GM18951 (cell line): ENCODE measurements around the gene ATXN2L.

Experiments
- POLR2A ChIP-seq: IDR thresholded peaks from 4 replicates; pipeline ENCODE4 v1.6.1; 2011; ENCODE audit warnings: mild to moderate bottlenecking; ENCODE audit not compliant: insufficient read length, insufficient read depth; ENCODE audit errors: extremely low read depth
- in situ Hi-C: fragments of 300-500 bp; cut with MboI; formaldehyde crosslinking; loops from one replicate; pipeline ENCODE4 v1.12.0; 2022; ENCODE audit warnings: low sequenced_read_pairs, mixed read lengths, inconsistent platforms; ENCODE audit not compliant: unreplicated experiment

ATXN2L gene

GRCh38 chr16:28830531-28830930 lies 7.7 kb downstream of the ATXN2L start:
- no peak for TF ChIP-seq POLR2A
- in situ Hi-C loops = no loop called here

GRCh38 chr16:28834349-28834748 lies 11.6 kb downstream of the ATXN2L start:
- TF ChIP-seq POLR2A = no peak

GRCh38 chr16:28834873-28835863 lies 12.4 kb downstream of the ATXN2L start:
- in situ Hi-C loops = no loop called here
- no peak for TF ChIP-seq POLR2A

More at GRCh38 chr16:28834349-28834748, 11.6 kb downstream of the ATXN2L start:
- in situ Hi-C loops = no loop called here

- no peak for TF ChIP-seq POLR2A
- in situ Hi-C loops = no loop called here
These were observed 13.3 kb downstream of the ATXN2L start for GRCh38 chr16:28835864-28836760.

GRCh38 chr16:28836761-28837064 lies 13.9 kb downstream of the ATXN2L start:
- TF ChIP-seq POLR2A = no peak
- in situ Hi-C loops = no loop called here

- TF ChIP-seq POLR2A = no peak
- in situ Hi-C loops = no loop called here
These were observed 15.1 kb downstream of the ATXN2L start for GRCh38 chr16:28837672-28838557.

GRCh38 chr16:28838558-28838918 lies 15.7 kb downstream of the ATXN2L start:
- in situ Hi-C loops = no loop called here

GRCh38 chr16:28839004-28839639 lies 16.3 kb downstream of the ATXN2L start:
- in situ Hi-C loops = no loop called here
- no peak for TF ChIP-seq POLR2A

More at GRCh38 chr16:28838558-28838918, 15.7 kb downstream of the ATXN2L start:
- no peak for TF ChIP-seq POLR2A

GRCh38 chr16:28839899-28840298 lies 17.1 kb downstream of the ATXN2L start:
- no peak for TF ChIP-seq POLR2A
- in situ Hi-C loops = no loop called here

- in situ Hi-C loops = no loop called here
- no peak for TF ChIP-seq POLR2A
These were observed 19.9 kb downstream of the ATXN2L start for GRCh38 chr16:28842696-28843095.

- in situ Hi-C loops = no loop called here
- no peak for TF ChIP-seq POLR2A
These were observed 21.0 kb downstream of the ATXN2L start for GRCh38 chr16:28843766-28844165.

GRCh38 chr16:28844226-28844885 lies 21.6 kb downstream of the ATXN2L start:
- TF ChIP-seq POLR2A = no peak
- in situ Hi-C loops = no loop called here
